ENCODE results near the gene TMPRSS3. TPM values are rescaled to one million over a fixed set of nuclear protein-coding genes. Genes with fewer than 3 reads are reported as not detected.

The TMPRSS3 gene
- polyA plus RNA-seq, 1 experiment, result not detected

DNA sequence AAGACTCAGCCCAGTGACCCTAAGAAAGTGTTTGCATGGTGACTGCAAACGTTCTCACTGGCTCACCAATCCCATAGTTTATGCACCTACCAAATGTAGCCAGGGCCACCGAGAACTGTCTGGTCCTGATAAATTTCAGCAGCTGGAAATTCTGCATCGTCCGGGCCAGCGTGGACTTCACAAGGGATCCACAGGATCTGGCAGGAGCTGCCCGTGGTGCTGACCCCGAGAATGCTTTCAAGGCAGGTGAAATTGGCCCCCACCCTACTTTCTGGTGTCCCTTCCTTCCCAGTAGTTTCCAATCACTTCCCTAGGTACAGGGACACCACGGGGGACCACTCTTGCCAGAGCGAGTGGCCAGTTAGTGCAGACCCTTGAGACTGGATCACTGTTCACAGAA, 34.0 kb upstream of the TMPRSS3 start:
- DNase-seq (ENCODE audit: low read depth, low spot score), result no peak
- CTCF ChIA-PET, result no interaction called here

DNA sequence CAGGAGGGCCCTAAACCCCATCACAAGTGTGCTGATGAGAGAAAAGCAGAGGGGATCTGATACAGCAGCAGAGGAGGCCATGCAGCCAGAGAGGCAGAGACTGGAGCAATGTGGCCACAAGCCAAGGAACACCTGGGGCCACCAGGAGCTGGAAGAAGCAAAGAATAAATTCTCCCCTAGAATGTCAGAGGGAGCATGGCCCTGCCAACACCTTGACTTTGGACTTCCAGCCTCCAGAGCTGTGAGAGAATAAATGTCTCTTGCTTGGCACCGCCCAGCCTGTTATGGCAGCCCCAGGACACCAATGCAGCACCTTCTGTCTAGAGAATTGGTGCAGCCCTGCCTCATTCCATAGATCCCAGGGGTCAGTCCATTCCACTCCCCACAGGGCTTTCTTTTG, 33.2 kb upstream of the TMPRSS3 start:
- no peak for DNase-seq (ENCODE audit: low read depth, low spot score)
- TF ChIP-seq CTCF (IDR thresholded peaks at IDR 0.05; ENCODE audit: low read depth, low read length), result no peak
- H3K4me3 ChIP-seq (ENCODE audit: low read depth, low read length), result no peak overlapping the region
- ChIA-PET CTCF (no interaction called here), POLR2A (no interaction called here)
- H3K27ac ChIP-seq (ENCODE audit: low read depth, low read length), result no peak overlapping the region
- H3K9me3 ChIP-seq (ENCODE audit: control insufficient read depth, insufficient read depth, low read length), result peaks cover 11% of the 10 kb centered on the region
- H3K27me3 ChIP-seq (ENCODE audit: control insufficient read depth, insufficient read depth, low read length), result peaks cover 3% of the 10 kb centered on the region

More for the DNA sequence above, 34.0 kb upstream of the TMPRSS3 start:
- no peak overlapping the region for H3K4me3 ChIP-seq (ENCODE audit: low read depth, low read length)
- no peak overlapping the region for H3K27ac ChIP-seq (ENCODE audit: low read depth, low read length)
- POLR2A ChIA-PET, result no interaction called here
- H3K9me3 ChIP-seq (ENCODE audit: control insufficient read depth, insufficient read depth, low read length), result peaks cover 11% of the 10 kb centered on the region
- peaks cover 1% of the 10 kb centered on the region for H3K27me3 ChIP-seq (ENCODE audit: control insufficient read depth, insufficient read depth, low read length)
- no peak for TF ChIP-seq CTCF (IDR thresholded peaks at IDR 0.05; ENCODE audit: low read depth, low read length)

DNA sequence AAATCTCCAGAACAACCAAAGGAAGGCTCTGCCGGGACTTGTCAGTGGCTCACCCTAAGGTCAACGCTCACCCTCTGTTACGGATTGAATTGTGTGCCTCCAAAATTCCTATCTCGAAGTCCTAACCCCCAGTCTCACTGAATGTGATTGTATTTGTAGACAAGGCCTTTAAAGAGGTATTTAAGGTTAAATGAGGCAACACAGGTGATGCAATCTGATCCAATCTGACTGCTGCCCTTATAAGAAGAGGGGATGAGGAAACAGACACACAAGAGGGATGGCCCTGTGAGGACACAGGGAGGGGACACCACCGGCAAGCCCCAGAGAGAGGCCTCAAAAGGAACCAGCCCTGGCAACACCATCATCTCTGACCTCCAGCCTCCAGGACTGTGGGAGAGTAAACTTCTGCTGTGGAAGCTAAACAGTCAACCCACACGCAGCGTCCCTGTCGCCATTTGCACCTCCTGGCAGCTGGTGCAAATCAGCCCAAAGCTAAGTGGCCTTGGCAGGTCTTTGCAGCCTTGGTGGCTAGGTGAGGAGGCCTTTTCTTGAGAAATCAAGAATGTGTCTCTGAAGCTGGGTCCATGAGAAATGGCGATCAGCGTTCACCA, 32.1 kb upstream of the TMPRSS3 start:
- ChIA-PET POLR2A (no interaction called here), CTCF (no interaction called here)
- H3K9me3 ChIP-seq (ENCODE audit: control insufficient read depth, insufficient read depth, low read length), result peaks cover 8% of the 10 kb centered on the region; the same call in 1 of the 2 replicates
- no peak for DNase-seq (ENCODE audit: low read depth, low spot score)
- peaks cover 5% of the 10 kb centered on the region for H3K27me3 ChIP-seq (ENCODE audit: control insufficient read depth, insufficient read depth, low read length)
- H3K4me3 ChIP-seq (ENCODE audit: low read depth, low read length), result no peak overlapping the region
- no peak for TF ChIP-seq CTCF (IDR thresholded peaks at IDR 0.05; ENCODE audit: low read depth, low read length)
- no peak overlapping the region for H3K27ac ChIP-seq (ENCODE audit: low read depth, low read length)

DNA sequence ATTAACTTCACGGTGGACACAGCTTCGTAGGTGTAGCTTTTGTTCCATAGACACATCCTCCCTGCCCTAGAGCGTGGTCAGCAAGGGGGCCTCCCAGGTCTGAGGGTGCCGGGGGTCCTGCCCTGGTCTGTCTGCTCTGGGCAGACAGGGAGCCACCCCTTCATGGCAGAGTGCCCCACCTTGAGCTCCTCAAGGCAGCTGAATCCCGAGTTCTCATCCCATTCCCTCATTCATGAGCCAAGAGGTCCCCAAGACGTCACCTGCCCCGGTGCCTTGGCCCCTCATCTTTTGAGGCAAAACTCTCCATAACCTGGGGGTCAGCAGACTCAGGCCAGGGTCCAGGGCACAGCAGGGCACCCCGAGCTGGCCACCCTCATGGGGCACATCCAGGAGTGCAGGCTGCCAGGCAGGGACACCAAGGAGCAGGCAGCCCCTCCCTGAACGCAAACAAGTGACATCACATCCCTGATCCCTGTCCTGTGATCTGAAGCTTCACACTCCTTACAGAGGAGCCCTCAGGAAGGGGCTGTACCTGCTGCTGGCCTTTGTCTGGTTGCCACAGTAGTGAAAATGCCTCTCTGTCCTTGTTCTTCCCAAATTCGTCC, 31.1 kb upstream of the TMPRSS3 start:
- H3K27ac ChIP-seq (ENCODE audit: low read depth, low read length), result no peak overlapping the region
- no peak for TF ChIP-seq CTCF (IDR thresholded peaks at IDR 0.05; ENCODE audit: low read depth, low read length)
- no peak for DNase-seq (ENCODE audit: low read depth, low spot score)
- peaks cover 8% of the 10 kb centered on the region; the same call in 1 of the 2 replicates for H3K9me3 ChIP-seq (ENCODE audit: control insufficient read depth, insufficient read depth, low read length)
- CTCF ChIA-PET, result no interaction called here
- H3K27me3 ChIP-seq (ENCODE audit: control insufficient read depth, insufficient read depth, low read length), result peaks cover 5% of the 10 kb centered on the region
- POLR2A ChIA-PET, result no interaction called here
- H3K4me3 ChIP-seq (ENCODE audit: low read depth, low read length), result no peak overlapping the region

DNA sequence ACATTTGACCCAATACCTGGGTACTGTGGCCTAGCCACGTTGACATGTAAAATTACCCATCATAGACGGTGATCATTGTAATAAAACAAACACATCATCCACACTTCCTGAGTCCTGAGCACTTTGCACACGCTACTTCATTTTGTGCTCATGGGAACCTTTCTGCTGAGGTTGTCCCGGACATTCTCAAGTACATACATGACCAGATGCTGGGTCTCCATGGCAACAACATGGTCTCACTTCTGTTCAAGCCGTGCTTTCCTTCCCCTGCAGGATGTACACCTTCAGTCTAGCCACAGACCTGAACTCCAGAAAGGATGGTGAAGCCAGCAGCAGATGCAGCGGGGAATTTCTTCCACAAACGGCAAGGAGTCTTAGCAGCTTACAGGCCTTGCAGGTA, 30.6 kb upstream of the TMPRSS3 start:
- no peak for TF ChIP-seq CTCF (IDR thresholded peaks at IDR 0.05; ENCODE audit: low read depth, low read length)
- POLR2A ChIA-PET, result no interaction called here
- H3K4me3 ChIP-seq (ENCODE audit: low read depth, low read length), result no peak overlapping the region
- CTCF ChIA-PET, result no interaction called here
- no peak overlapping the region for H3K27ac ChIP-seq (ENCODE audit: low read depth, low read length)
- H3K27me3 ChIP-seq (ENCODE audit: control insufficient read depth, insufficient read depth, low read length), result peaks cover 5% of the 10 kb centered on the region
- DNase-seq (ENCODE audit: low read depth, low spot score), result no peak
- peaks cover 8% of the 10 kb centered on the region; the same call in 1 of the 2 replicates for H3K9me3 ChIP-seq (ENCODE audit: control insufficient read depth, insufficient read depth, low read length)
